Parathyroid adenoma (tissue), 2 donors: Measurements from ENCODE around the gene BCL11B.

Experiments
- H2AFZ ChIP-seq: fragments of 300-600 bp; sonication (generic); one replicate; pipeline ENCODE4 v1.7.0; 2017; ENCODE audit warnings: antibody characterized with exemption, mild to moderate bottlenecking
- H3K27ac ChIP-seq: fragments of 300-600 bp; sonication (generic); one replicate; pipeline ENCODE4 v1.7.0; 2017
- H3K27me3 ChIP-seq: fragments of 300-600 bp; sonication (generic); one replicate; pipeline ENCODE4 v1.7.0; 2017; ENCODE audit warnings: low read length; ENCODE audit not compliant: control insufficient read depth, insufficient read depth
- H3K36me3 ChIP-seq: fragments of 300-600 bp; sonication (generic); one replicate; pipeline ENCODE4 v1.7.0; 2017; ENCODE audit warnings: low read length; ENCODE audit not compliant: control insufficient read depth, insufficient read depth
- H3K4me1 ChIP-seq: fragments of 300-600 bp; sonication (generic); one replicate; pipeline ENCODE4 v1.7.0; 2017; ENCODE audit warnings: control low read depth
- H3K4me2 ChIP-seq: fragments of 300-600 bp; sonication (generic); one replicate; pipeline ENCODE4 v1.7.0; 2017; ENCODE audit warnings: low read length
- H3K4me3 ChIP-seq: fragments of 300-600 bp; sonication (generic); one replicate; pipeline ENCODE4 v1.7.0; 2017; ENCODE audit warnings: low read depth, low read length
- H3K79me2 ChIP-seq: fragments of 300-600 bp; sonication (generic); one replicate; pipeline ENCODE4 v1.7.0; 2017; ENCODE audit warnings: control low read depth
- H3K9ac ChIP-seq: fragments of 300-600 bp; sonication (generic); one replicate; pipeline ENCODE4 v1.7.0; 2017; ENCODE audit warnings: mild to moderate bottlenecking
- H3K9me3 ChIP-seq: fragments of 300-600 bp; sonication (generic); one replicate; pipeline ENCODE4 v1.7.0; 2017; ENCODE audit warnings: low read length; ENCODE audit not compliant: control insufficient read depth
- CTCF ChIP-seq: fragments of 300-600 bp; sonication (generic); IDR thresholded peaks from one replicate; pipeline ENCODE4 v1.7.0; 2017; ENCODE audit warnings: antibody characterized with exemption, mild to moderate bottlenecking
- donor health status: primary hyperparathyroidism.

BCL11B gene

GRCh38 chr14:99192028-99192621, 79.9 kb downstream of the BCL11B start:
- no peak for TF ChIP-seq CTCF
- H3K27ac ChIP-seq: no peak overlapping the region
- H3K9me3 ChIP-seq: no peaks in the 10 kb centered on the region
- no peaks in the 10 kb centered on the region for H3K36me3 ChIP-seq
- no peak overlapping the region for H2AFZ ChIP-seq
- H3K27me3 ChIP-seq: no peaks in the 10 kb centered on the region
- H3K4me3 ChIP-seq: no peak overlapping the region
- H3K9ac ChIP-seq: no peak overlapping the region
- H3K4me1 ChIP-seq: no peaks in the 10 kb centered on the region
- no peaks in the 10 kb centered on the region for H3K79me2 ChIP-seq
- no peak overlapping the region for H3K4me2 ChIP-seq

- H3K79me2 ChIP-seq: no peaks in the 10 kb centered on the region
- H3K27ac ChIP-seq: no peak overlapping the region
- H2AFZ ChIP-seq: no peak overlapping the region
- no peak for TF ChIP-seq CTCF
- no peak overlapping the region for H3K4me2 ChIP-seq
- no peak overlapping the region for H3K4me3 ChIP-seq
- H3K36me3 ChIP-seq: no peaks in the 10 kb centered on the region
- H3K9ac ChIP-seq: no peak overlapping the region
- H3K27me3 ChIP-seq: no peaks in the 10 kb centered on the region
- H3K9me3 ChIP-seq: no peaks in the 10 kb centered on the region
- H3K4me1 ChIP-seq: no peaks in the 10 kb centered on the region
Measured at GRCh38 chr14:99191395-99192027, 80.5 kb downstream of the BCL11B start.

GRCh38 chr14:99190696-99191394, 81.2 kb downstream of the BCL11B start:
- H3K79me2 ChIP-seq: no peaks in the 10 kb centered on the region
- no peak overlapping the region for H2AFZ ChIP-seq
- H3K9ac ChIP-seq: no peak overlapping the region
- TF ChIP-seq CTCF: no peak
- H3K36me3 ChIP-seq: no peaks in the 10 kb centered on the region
- no peak overlapping the region for H3K4me2 ChIP-seq
- no peak overlapping the region for H3K27ac ChIP-seq
- H3K4me1 ChIP-seq: no peaks in the 10 kb centered on the region
- no peak overlapping the region for H3K4me3 ChIP-seq
- no peaks in the 10 kb centered on the region for H3K27me3 ChIP-seq
- no peaks in the 10 kb centered on the region for H3K9me3 ChIP-seq

GRCh38 chr14:99189201-99189801, 82.7 kb downstream of the BCL11B start:
- Histone ChIP-seq H3K27ac (no peak overlapping the region), H3K36me3 (no peaks in the 10 kb centered on the region), H2AFZ (no peak overlapping the region), H3K4me3 (no peak overlapping the region), H3K79me2 (no peaks in the 10 kb centered on the region), H3K9ac (no peak overlapping the region), H3K27me3 (no peaks in the 10 kb centered on the region), H3K4me1 (no peaks in the 10 kb centered on the region), H3K4me2 (no peak overlapping the region), H3K9me3 (no peaks in the 10 kb centered on the region)
- no peak for TF ChIP-seq CTCF
